Measurements from ENCODE around the gene SUPT20HL1. TPM values are rescaled to one million over a fixed set of nuclear protein-coding genes. Genes with fewer than 3 reads are reported as not detected.
"Not testable (repeated sequence)": the region's sequence is repeated elsewhere in the genome, so short reads cannot be mapped to it uniquely, and the experiment has no call there.

The SUPT20HL1 gene
- total and polyA plus RNA-seq, 2 donors from 2014 or later = not detected

GRCh38 chrX:24364326-24364725 lies 3.9 kb downstream of the SUPT20HL1 start:
- H3K9ac ChIP-seq (ENCODE audit: low read length in 3 of 3) = no peak overlapping the region
- DNase-seq (no peak), FAIRE-seq (no peak)
- no peaks in the 10 kb centered on the region for H3K4me1 ChIP-seq (ENCODE audit: control insufficient read depth in 2 of 3, insufficient read depth in 2 of 3, low read depth in 1 of 3, low read length in 3 of 3)
- intact Hi-C loops (cut with DNase I) = no loop called here
- no peaks in the 10 kb centered on the region for H3K9me3 ChIP-seq (ENCODE audit: control insufficient read depth in 2 of 3, insufficient read depth in 1 of 3, low read length in 3 of 3)
- H3K4me3 ChIP-seq (ENCODE audit: low read length in 3 of 3) = no peak overlapping the region
- H3K36me3 ChIP-seq (ENCODE audit: control insufficient read depth in 2 of 3, insufficient read depth in 3 of 3, low read length in 3 of 3) = no peaks in the 10 kb centered on the region
- no peak overlapping the region for H3K27ac ChIP-seq (ENCODE audit: low read depth in 2 of 2, low read length in 2 of 2)
- TF ChIP-seq, protein P1, sequence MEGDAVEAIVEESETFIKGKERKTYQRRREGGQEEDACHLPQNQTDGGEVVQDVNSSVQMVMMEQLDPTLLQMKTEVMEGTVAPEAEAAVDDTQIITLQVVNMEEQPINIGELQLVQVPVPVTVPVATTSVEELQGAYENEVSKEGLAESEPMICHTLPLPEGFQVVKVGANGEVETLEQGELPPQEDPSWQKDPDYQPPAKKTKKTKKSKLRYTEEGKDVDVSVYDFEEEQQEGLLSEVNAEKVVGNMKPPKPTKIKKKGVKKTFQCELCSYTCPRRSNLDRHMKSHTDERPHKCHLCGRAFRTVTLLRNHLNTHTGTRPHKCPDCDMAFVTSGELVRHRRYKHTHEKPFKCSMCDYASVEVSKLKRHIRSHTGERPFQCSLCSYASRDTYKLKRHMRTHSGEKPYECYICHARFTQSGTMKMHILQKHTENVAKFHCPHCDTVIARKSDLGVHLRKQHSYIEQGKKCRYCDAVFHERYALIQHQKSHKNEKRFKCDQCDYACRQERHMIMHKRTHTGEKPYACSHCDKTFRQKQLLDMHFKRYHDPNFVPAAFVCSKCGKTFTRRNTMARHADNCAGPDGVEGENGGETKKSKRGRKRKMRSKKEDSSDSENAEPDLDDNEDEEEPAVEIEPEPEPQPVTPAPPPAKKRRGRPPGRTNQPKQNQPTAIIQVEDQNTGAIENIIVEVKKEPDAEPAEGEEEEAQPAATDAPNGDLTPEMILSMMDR (IDR thresholded peaks at IDR 0.05; ENCODE audit: borderline replicate concordance, extremely low read depth, insufficient read depth) = no peak
- peaks cover 4% of the 10 kb centered on the region for H3K27me3 ChIP-seq (ENCODE audit: control insufficient read depth, insufficient read depth, low read length)

GRCh38 chrX:24364851-24365538 lies 4.6 kb downstream of the SUPT20HL1 start:
- no peak overlapping the region for H3K9ac ChIP-seq (ENCODE audit: low read length in 3 of 3)
- no peaks in the 10 kb centered on the region for H3K4me1 ChIP-seq (ENCODE audit: control insufficient read depth in 2 of 3, insufficient read depth in 2 of 3, low read depth in 1 of 3, low read length in 3 of 3)
- FAIRE-seq (no peak), DNase-seq (no peak)
- intact Hi-C loops (cut with DNase I) = no loop called here
- H3K27me3 ChIP-seq (ENCODE audit: control insufficient read depth, insufficient read depth, low read length) = peaks cover 4% of the 10 kb centered on the region
- H3K27ac ChIP-seq (ENCODE audit: low read depth in 2 of 2, low read length in 2 of 2) = no peak overlapping the region
- no peaks in the 10 kb centered on the region for H3K9me3 ChIP-seq (ENCODE audit: control insufficient read depth in 2 of 3, insufficient read depth in 1 of 3, low read length in 3 of 3)
- no peaks in the 10 kb centered on the region for H3K36me3 ChIP-seq (ENCODE audit: control insufficient read depth in 2 of 3, insufficient read depth in 3 of 3, low read length in 3 of 3)
- TF ChIP-seq, protein P1 (IDR thresholded peaks at IDR 0.05; ENCODE audit: borderline replicate concordance, extremely low read depth, insufficient read depth) = no peak
- no peak overlapping the region for H3K4me3 ChIP-seq (ENCODE audit: low read length in 3 of 3)

GRCh38 chrX:24366762-24367400 lies 6.4 kb downstream of the SUPT20HL1 start:
- H3K27ac ChIP-seq (ENCODE audit: low read depth in 2 of 2, low read length in 2 of 2); H3K9me3 ChIP-seq (ENCODE audit: control insufficient read depth in 2 of 3, insufficient read depth in 1 of 3, low read length in 3 of 3); intact Hi-C loops (cut with DNase I); H3K4me3 ChIP-seq (ENCODE audit: low read length in 3 of 3); FAIRE-seq; H3K36me3 ChIP-seq (ENCODE audit: control insufficient read depth in 2 of 3, insufficient read depth in 3 of 3, low read length in 3 of 3); H3K27me3 ChIP-seq (ENCODE audit: control insufficient read depth, insufficient read depth, low read length); H3K4me1 ChIP-seq (ENCODE audit: control insufficient read depth in 2 of 3, insufficient read depth in 2 of 3, low read depth in 1 of 3, low read length in 3 of 3); DNase-seq; H3K9ac ChIP-seq (ENCODE audit: low read length in 3 of 3): not testable (repeated sequence)

- Histone ChIP-seq H3K27ac (ENCODE audit: low read depth in 2 of 2, low read length in 2 of 2) (no peak overlapping the region), H3K4me3 (ENCODE audit: low read length in 3 of 3) (no peak overlapping the region), H3K36me3 (ENCODE audit: control insufficient read depth in 2 of 3, insufficient read depth in 3 of 3, low read length in 3 of 3) (no peaks in the 10 kb centered on the region), H3K9ac (ENCODE audit: low read length in 3 of 3) (no peak overlapping the region), H3K9me3 (ENCODE audit: control insufficient read depth in 2 of 3, insufficient read depth in 1 of 3, low read length in 3 of 3) (no peaks in the 10 kb centered on the region), H3K4me1 (ENCODE audit: control insufficient read depth in 2 of 3, insufficient read depth in 2 of 3, low read depth in 1 of 3, low read length in 3 of 3) (no peaks in the 10 kb centered on the region), H3K27me3 (ENCODE audit: control insufficient read depth, insufficient read depth, low read length) (peaks cover 13% of the 10 kb centered on the region)
- TF ChIP-seq, protein P1 (IDR thresholded peaks at IDR 0.05; ENCODE audit: borderline replicate concordance, extremely low read depth, insufficient read depth) = no peak
- no peak for FAIRE-seq
- no peak for DNase-seq
- intact Hi-C loops (cut with DNase I) = no loop called here
Measured at GRCh38 chrX:24369816-24370215, 9.4 kb downstream of the SUPT20HL1 start.

All from kidney (tissue), 14 donors.